ENCODE data around the gene HTR3B.
"Not testable (repeated sequence)": the region's sequence is repeated elsewhere in the genome, so short reads cannot be mapped to it uniquely, and the experiment has no call there.

Gene HTR3B

GRCh38 chr11:113888848-113889247 is 15.7 kb upstream of the HTR3B start:
- no peak overlapping the region for H3K4me3 ChIP-seq (ENCODE audit: low read length)
- no peaks in the 10 kb centered on the region for H3K9me3 ChIP-seq (ENCODE audit: control insufficient read depth, low read length)
- no peaks in the 10 kb centered on the region for H3K36me3 ChIP-seq (ENCODE audit: control insufficient read depth, insufficient read depth, low read length, severe bottlenecking)
- H3K4me1 ChIP-seq (ENCODE audit: control insufficient read depth, insufficient read depth, low read length), result peaks cover 2% of the 10 kb centered on the region
- no peaks in the 10 kb centered on the region for H3K27me3 ChIP-seq (replicated peaks; ENCODE audit: control insufficient read depth, insufficient read depth, low read length)
- no peak for DNase-seq (ENCODE audit: low read depth)
- H3K9ac ChIP-seq (ENCODE audit: low read length), result no peak overlapping the region

GRCh38 chr11:113894421-113894996 is 10.1 kb upstream of the HTR3B start:
- Histone ChIP-seq H3K4me1 (ENCODE audit: control insufficient read depth, insufficient read depth, low read length) (peaks cover 4% of the 10 kb centered on the region), H3K9me3 (ENCODE audit: control insufficient read depth, low read length) (no peaks in the 10 kb centered on the region), H3K4me3 (ENCODE audit: low read length) (no peak overlapping the region), H3K27me3 (replicated peaks; ENCODE audit: control insufficient read depth, insufficient read depth, low read length) (peaks cover 11% of the 10 kb centered on the region), H3K36me3 (ENCODE audit: control insufficient read depth, insufficient read depth, low read length, severe bottlenecking) (no peaks in the 10 kb centered on the region), H3K9ac (ENCODE audit: low read length) (no peak overlapping the region)
- no peak for DNase-seq (ENCODE audit: low read depth)

- Histone ChIP-seq H3K9me3 (ENCODE audit: control insufficient read depth, low read length) (no peaks in the 10 kb centered on the region), H3K9ac (ENCODE audit: low read length) (no peak overlapping the region), H3K27me3 (replicated peaks; ENCODE audit: control insufficient read depth, insufficient read depth, low read length) (peaks cover 13% of the 10 kb centered on the region), H3K36me3 (ENCODE audit: control insufficient read depth, insufficient read depth, low read length, severe bottlenecking) (no peaks in the 10 kb centered on the region), H3K4me3 (ENCODE audit: low read length) (no peak overlapping the region), H3K4me1 (ENCODE audit: control insufficient read depth, insufficient read depth, low read length) (peaks cover 4% of the 10 kb centered on the region)
- DNase-seq (ENCODE audit: low read depth), result peak; percentile 40
Observed at GRCh38 chr11:113895367-113896155, 9.0 kb upstream of the HTR3B start.

- peak; percentile 74 for DNase-seq (ENCODE audit: low read depth)
- peak overlapping the region; percentile 23 for H3K9ac ChIP-seq (ENCODE audit: low read length)
- no peaks in the 10 kb centered on the region for H3K9me3 ChIP-seq (ENCODE audit: control insufficient read depth, low read length)
- no peak overlapping the region for H3K4me3 ChIP-seq (ENCODE audit: low read length)
- peaks cover 4% of the 10 kb centered on the region for H3K4me1 ChIP-seq (ENCODE audit: control insufficient read depth, insufficient read depth, low read length)
- peaks cover 13% of the 10 kb centered on the region for H3K27me3 ChIP-seq (replicated peaks; ENCODE audit: control insufficient read depth, insufficient read depth, low read length)
- no peaks in the 10 kb centered on the region for H3K36me3 ChIP-seq (ENCODE audit: control insufficient read depth, insufficient read depth, low read length, severe bottlenecking)
Observed at GRCh38 chr11:113896156-113896879, 8.3 kb upstream of the HTR3B start.

- no peak for DNase-seq (ENCODE audit: low read depth)
- no peak overlapping the region for H3K4me3 ChIP-seq (ENCODE audit: low read length)
- H3K4me1 ChIP-seq (ENCODE audit: control insufficient read depth, insufficient read depth, low read length), result no peaks in the 10 kb centered on the region
- no peaks in the 10 kb centered on the region for H3K36me3 ChIP-seq (ENCODE audit: control insufficient read depth, insufficient read depth, low read length, severe bottlenecking)
- no peak overlapping the region for H3K9ac ChIP-seq (ENCODE audit: low read length)
- peaks cover 40% of the 10 kb centered on the region for H3K27me3 ChIP-seq (replicated peaks; ENCODE audit: control insufficient read depth, insufficient read depth, low read length)
- no peaks in the 10 kb centered on the region for H3K9me3 ChIP-seq (ENCODE audit: control insufficient read depth, low read length)
Observed at GRCh38 chr11:113901141-113901540, 3.5 kb upstream of the HTR3B start.

- Histone ChIP-seq H3K4me3 (ENCODE audit: low read length) (no peak overlapping the region), H3K27me3 (replicated peaks; ENCODE audit: control insufficient read depth, insufficient read depth, low read length) (peaks cover 64% of the 10 kb centered on the region), H3K9me3 (ENCODE audit: control insufficient read depth, low read length) (no peaks in the 10 kb centered on the region), H3K4me1 (ENCODE audit: control insufficient read depth, insufficient read depth, low read length) (no peaks in the 10 kb centered on the region), H3K36me3 (ENCODE audit: control insufficient read depth, insufficient read depth, low read length, severe bottlenecking) (no peaks in the 10 kb centered on the region), H3K9ac (ENCODE audit: low read length) (no peak overlapping the region)
- DNase-seq (ENCODE audit: low read depth), result peak; percentile 28
Observed at GRCh38 chr11:113906038-113906437, 1.4 kb downstream of the HTR3B start.

GRCh38 chr11:113906516-113906915 is 1.9 kb downstream of the HTR3B start:
- Histone ChIP-seq H3K9me3 (ENCODE audit: control insufficient read depth, low read length) (no peaks in the 10 kb centered on the region), H3K9ac (ENCODE audit: low read length) (no peak overlapping the region), H3K27me3 (replicated peaks; ENCODE audit: control insufficient read depth, insufficient read depth, low read length) (peaks cover 64% of the 10 kb centered on the region), H3K4me1 (ENCODE audit: control insufficient read depth, insufficient read depth, low read length) (no peaks in the 10 kb centered on the region), H3K36me3 (ENCODE audit: control insufficient read depth, insufficient read depth, low read length, severe bottlenecking) (no peaks in the 10 kb centered on the region), H3K4me3 (ENCODE audit: low read length) (no peak overlapping the region)
- no peak for DNase-seq (ENCODE audit: low read depth)

GRCh38 chr11:113907152-113907551 is 2.6 kb downstream of the HTR3B start:
- peaks cover 60% of the 10 kb centered on the region for H3K27me3 ChIP-seq (replicated peaks; ENCODE audit: control insufficient read depth, insufficient read depth, low read length)
- H3K4me1 ChIP-seq (ENCODE audit: control insufficient read depth, insufficient read depth, low read length), result no peaks in the 10 kb centered on the region
- H3K36me3 ChIP-seq (ENCODE audit: control insufficient read depth, insufficient read depth, low read length, severe bottlenecking), result no peaks in the 10 kb centered on the region
- DNase-seq (ENCODE audit: low read depth), result no peak
- H3K9me3 ChIP-seq (ENCODE audit: control insufficient read depth, low read length), result no peaks in the 10 kb centered on the region
- no peak overlapping the region for H3K4me3 ChIP-seq (ENCODE audit: low read length)
- no peak overlapping the region for H3K9ac ChIP-seq (ENCODE audit: low read length)

GRCh38 chr11:113907681-113908080 is 3.1 kb downstream of the HTR3B start:
- Histone ChIP-seq H3K9me3 (ENCODE audit: control insufficient read depth, low read length) (no peaks in the 10 kb centered on the region), H3K27me3 (replicated peaks; ENCODE audit: control insufficient read depth, insufficient read depth, low read length) (peaks cover 56% of the 10 kb centered on the region), H3K36me3 (ENCODE audit: control insufficient read depth, insufficient read depth, low read length, severe bottlenecking) (no peaks in the 10 kb centered on the region), H3K4me1 (ENCODE audit: control insufficient read depth, insufficient read depth, low read length) (no peaks in the 10 kb centered on the region), H3K9ac (ENCODE audit: low read length) (no peak overlapping the region), H3K4me3 (ENCODE audit: low read length) (no peak overlapping the region)
- DNase-seq (ENCODE audit: low read depth), result no peak

- H3K4me1 ChIP-seq (ENCODE audit: control insufficient read depth, insufficient read depth, low read length), result no peaks in the 10 kb centered on the region
- no peak overlapping the region for H3K4me3 ChIP-seq (ENCODE audit: low read length)
- no peak overlapping the region for H3K9ac ChIP-seq (ENCODE audit: low read length)
- no peak for DNase-seq (ENCODE audit: low read depth)
- H3K9me3 ChIP-seq (ENCODE audit: control insufficient read depth, low read length), result no peaks in the 10 kb centered on the region
- H3K27me3 ChIP-seq (replicated peaks; ENCODE audit: control insufficient read depth, insufficient read depth, low read length), result peaks cover 52% of the 10 kb centered on the region
- no peaks in the 10 kb centered on the region for H3K36me3 ChIP-seq (ENCODE audit: control insufficient read depth, insufficient read depth, low read length, severe bottlenecking)
Observed at GRCh38 chr11:113908098-113908497, 3.5 kb downstream of the HTR3B start.

GRCh38 chr11:113911491-113911890 is 6.9 kb downstream of the HTR3B start:
- H3K4me1 ChIP-seq (ENCODE audit: control insufficient read depth, insufficient read depth, low read length); H3K9ac ChIP-seq (ENCODE audit: low read length); H3K4me3 ChIP-seq (ENCODE audit: low read length); H3K9me3 ChIP-seq (ENCODE audit: control insufficient read depth, low read length); DNase-seq (ENCODE audit: low read depth); H3K36me3 ChIP-seq (ENCODE audit: control insufficient read depth, insufficient read depth, low read length, severe bottlenecking): not testable (repeated sequence)
- peaks cover 33% of the 10 kb centered on the region for H3K27me3 ChIP-seq (replicated peaks; ENCODE audit: control insufficient read depth, insufficient read depth, low read length)
